Activated CD4-positive, alpha-beta T cell treated with anti-CD3 and anti-CD28 coated beads for 4 hours (primary cell): ENCODE results near the gene MYO3A.

ENCODE experiments used
- DNase-seq, 2 donors: peaks; one replicate each; pipeline ENCODE4 v3.0.0-alpha.2; 2020

MYO3A gene

GRCh38 chr10:26216585-26217395, 282.8 kb downstream of the MYO3A start, which contains the start of gene GAD2:
Gene GAD2 (plus strand): TSS chr10:26216774. CDS start chr10:26216810, 36 bp downstream.
- no peak for DNase-seq

GRCh38 chr10:26217396-26218086, 283.5 kb downstream of the MYO3A start:
- no peak for DNase-seq

GRCh38 chr10:26219676-26220075, 285.6 kb downstream of the MYO3A start:
- no peak for DNase-seq

GRCh38 chr10:26220901-26221300, 286.9 kb downstream of the MYO3A start:
- no peak for DNase-seq

- DNase-seq: no peak
Measured at GRCh38 chr10:26221541-26221940, 287.5 kb downstream of the MYO3A start.

GRCh38 chr10:26222563-26222962, 288.5 kb downstream of the MYO3A start:
- no peak for DNase-seq

GRCh38 chr10:26225322-26225721, 291.3 kb downstream of the MYO3A start:
- no peak for DNase-seq

- DNase-seq: no peak
Measured at GRCh38 chr10:26227786-26228185, 293.8 kb downstream of the MYO3A start.

GRCh38 chr10:26232174-26232573, 298.1 kb downstream of the MYO3A start:
- DNase-seq: no peak

GRCh38 chr10:26235761-26236160, 301.7 kb downstream of the MYO3A start:
- DNase-seq: no peak

- no peak for DNase-seq
Measured at GRCh38 chr10:26238378-26238777, 304.3 kb downstream of the MYO3A start.

- no peak for DNase-seq
Measured at GRCh38 chr10:26242706-26243350, 308.8 kb downstream of the MYO3A start.

GRCh38 chr10:26243351-26243720, 309.3 kb downstream of the MYO3A start:
- DNase-seq: no peak

- no peak for DNase-seq
Measured at GRCh38 chr10:26249681-26250080, 315.7 kb downstream of the MYO3A start.

GRCh38 chr10:26251925-26252324, 317.9 kb downstream of the MYO3A start:
- no peak for DNase-seq

- DNase-seq: no peak
Measured at GRCh38 chr10:26254616-26255015, 320.6 kb downstream of the MYO3A start.

GRCh38 chr10:26259341-26259740, 325.3 kb downstream of the MYO3A start:
- no peak for DNase-seq
